Heart left ventricle (tissue), 13 donors: ENCODE data around the gene CACNB1.

Experiments
- CTCF ChIP-seq, 12 donors: fragments of 200-600 bp; sonication (generic) in 4 of 12; IDR thresholded peaks; one replicate each; pipeline versions ENCODE4 v1.5.0 to v1.8.0; 2018 to 2022; ENCODE audit warnings: antibody characterized with exemption in 12 of 12, mild to moderate bottlenecking in 5 of 12
- POLR2A ChIP-seq, 2 donors: fragments of 450-650 bp; IDR thresholded peaks; one replicate each; pipeline ENCODE4 v1.6.1; 2017; ENCODE audit warnings: antibody characterized with exemption in 2 of 2, mild to moderate bottlenecking in 2 of 2, moderate library complexity in 2 of 2
- donor health status: ischemic (EF 13 %, LVEDD 7.1; RV severe dilation, severe dysfunction).
- donor health status: DM: no; HTN: yes; CAD: no.
- donor health status: DM: no; HTN: no; CAD: no.
- donor health status: ischemic (EF 25% LVEDD 6.9; RV normal size, moderate dysfunction).
- donor health status: ischemic (EF 25% LVEDD 5.7; RV mildly dilated, moderate dysfunction).
- donor health status: ischemic (EF 35%, LVEDD 5.7; RV mildly dilated, moderate dysfunction).
- donor health status: nonischemic (EF 11% LVEDD 7.7; RV severe dilation, severe dysfunction).
- donor health status: DM: yes; HTN: yes; CAD: no.
- donor health status: PGD.
- donor health status: ischemic (EF 29% LVEDD 5.4; RV normal size, mild dysfunction).
- donor health status: nonischemic (EF 23%, LVEDD 6.1; RV moderate dilation, normal function).

DNA sequence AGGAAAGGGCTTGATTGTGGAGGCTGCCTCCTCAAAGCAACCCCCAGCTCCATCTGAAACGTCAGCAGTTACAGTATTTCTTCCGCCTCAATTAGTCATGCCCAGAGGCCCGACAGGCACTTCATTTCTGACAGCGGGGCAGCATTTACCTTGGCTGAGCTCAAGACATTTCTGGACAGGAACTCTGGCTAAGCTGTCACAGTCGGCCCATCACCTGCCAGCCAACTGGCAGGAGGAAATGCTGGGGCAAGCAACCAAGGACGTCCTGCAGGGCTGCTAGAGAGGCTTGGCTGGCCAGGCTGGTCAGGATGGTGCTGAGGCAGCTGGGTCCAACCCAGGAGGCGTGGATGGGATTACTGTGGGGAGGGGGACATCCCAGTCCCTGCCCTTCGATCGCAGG, 73.8 kb downstream of the CACNB1 start:
- no peak for TF ChIP-seq CTCF (IDR thresholded peaks at IDR 0.05)
- no peak for TF ChIP-seq POLR2A (IDR thresholded peaks at IDR 0.05)
